ENCODE data around the gene EGFR.

The EGFR gene

DNA sequence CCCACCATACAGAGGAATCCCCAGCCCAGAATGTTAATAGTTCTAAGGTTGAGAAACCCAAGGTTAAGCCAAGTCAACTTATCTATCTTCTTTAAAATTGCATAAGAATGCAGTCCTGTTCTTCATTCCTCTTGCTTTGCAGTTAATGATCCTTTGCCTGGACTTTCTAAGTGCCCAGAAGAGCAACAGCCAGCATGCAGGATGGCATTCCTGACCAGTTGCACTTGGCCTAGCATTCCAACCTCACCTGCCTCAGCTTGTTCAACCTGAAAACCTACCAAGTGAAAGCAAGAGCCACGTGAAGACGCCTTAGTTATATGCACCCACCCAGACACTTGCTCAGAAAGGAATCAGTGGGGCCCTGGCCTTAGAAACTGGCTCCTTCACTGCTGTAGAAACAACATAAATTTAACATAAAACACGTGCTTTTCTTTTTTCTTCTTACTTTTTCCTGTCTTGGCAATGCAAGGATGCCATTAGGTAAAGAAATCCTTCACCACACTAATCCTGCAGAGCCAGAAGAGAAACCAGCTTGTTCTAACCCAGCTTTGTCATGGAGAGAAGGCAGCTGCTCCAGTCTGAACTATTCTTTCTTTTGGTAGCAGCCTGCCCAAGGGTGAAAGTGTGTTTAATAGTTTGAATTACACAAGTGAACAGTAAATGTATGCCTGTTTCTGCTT is 25.0 kb downstream of the EGFR start:
- no peak for DNase-seq

DNA sequence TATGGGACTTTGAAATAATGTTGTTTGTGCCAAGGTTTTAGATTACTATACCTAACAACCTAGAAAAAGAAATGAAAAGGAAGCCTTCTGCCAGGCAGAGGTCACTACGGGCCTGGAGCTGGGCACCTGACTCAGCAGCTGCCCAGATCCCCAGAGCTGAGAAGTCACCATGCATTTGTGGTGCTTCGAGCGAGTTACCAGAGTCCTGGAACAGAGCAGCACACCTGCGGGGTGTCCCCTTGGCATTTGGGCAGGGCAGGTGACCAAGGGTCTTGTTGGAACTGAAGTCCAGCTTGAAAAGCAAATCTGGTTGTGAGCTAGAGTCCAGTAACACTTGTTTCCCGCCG is 25.5 kb downstream of the EGFR start:
- DNase-seq = no peak

DNA sequence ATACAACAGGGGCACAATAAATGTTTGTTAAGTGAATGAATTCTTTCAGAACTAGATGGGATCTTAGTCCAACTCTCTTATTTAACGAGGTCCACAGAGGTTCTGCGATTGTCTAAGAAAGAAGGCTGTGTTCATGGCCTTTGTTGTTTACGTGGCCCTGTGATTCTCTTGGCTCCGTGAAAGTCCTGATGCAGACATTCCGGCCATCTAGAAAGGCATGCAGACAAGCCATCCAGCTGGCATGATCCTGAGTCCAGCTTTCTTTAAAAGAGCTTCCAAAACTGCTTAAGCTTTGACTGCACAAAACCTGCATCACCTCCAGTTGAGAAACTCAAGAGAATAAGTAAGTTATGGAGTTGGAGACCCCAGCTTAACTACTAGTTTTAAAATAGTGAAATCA is 26.0 kb downstream of the EGFR start:
- no peak for DNase-seq

- DNase-seq = no peak
Measured at GRCh38 chr7:55046582-55047342, 27.9 kb downstream of the EGFR start.

DNA sequence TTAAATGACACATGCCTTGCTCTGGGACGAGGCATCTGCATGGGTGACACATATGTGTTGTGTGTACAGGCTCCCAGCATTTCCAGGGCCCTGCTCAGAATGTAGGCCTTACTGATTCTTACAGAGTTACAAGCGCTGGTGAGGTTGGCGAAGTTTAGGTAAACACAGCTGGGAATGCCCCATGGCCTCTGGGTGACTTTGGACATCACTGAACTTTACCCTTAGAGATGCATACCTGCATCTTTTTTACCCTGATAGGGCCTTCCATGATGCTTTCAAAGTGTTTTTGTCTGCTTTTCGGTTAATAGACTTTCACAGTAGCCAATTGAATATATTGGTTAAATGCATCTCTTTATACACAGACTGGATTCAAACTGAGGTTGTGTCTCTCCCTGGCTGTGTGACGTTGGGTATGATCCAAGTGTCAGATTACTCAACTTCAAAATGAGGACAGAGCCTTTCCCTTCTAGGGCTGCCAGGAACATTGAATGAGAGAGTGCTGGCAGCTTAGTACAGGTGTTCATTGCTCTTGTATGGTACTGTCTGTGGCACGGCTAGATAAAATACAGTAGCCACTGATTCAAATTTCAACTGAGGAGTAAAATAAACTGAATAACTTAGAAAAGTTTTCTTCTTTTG is 29.5 kb downstream of the EGFR start:
- no peak for DNase-seq

GRCh38 chr7:55050281-55050680 is 31.5 kb downstream of the EGFR start:
- DNase-seq = no peak

DNA sequence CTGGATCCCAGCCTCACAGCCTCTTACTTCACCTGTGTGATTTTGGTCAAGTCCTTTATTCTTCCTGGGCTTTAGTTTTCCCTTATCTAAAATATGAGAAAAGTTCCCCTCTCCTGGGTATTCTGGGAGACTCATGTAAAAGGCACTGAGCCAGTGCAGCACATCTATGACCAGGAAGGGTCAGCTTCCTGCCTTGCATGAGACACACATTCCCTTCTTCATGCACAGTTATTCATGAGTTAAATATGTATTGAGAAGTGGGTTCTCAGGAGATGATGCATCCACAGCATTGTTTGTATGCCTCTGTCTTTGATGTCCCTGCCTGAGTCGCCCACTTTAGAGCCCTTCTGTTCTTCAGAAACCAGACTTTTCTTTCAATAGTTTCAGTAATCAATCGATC is 33.3 kb downstream of the EGFR start:
- no peak for DNase-seq

- no peak for DNase-seq
Measured at GRCh38 chr7:55052741-55053427, 34.1 kb downstream of the EGFR start.

GRCh38 chr7:55053651-55054571 is 35.1 kb downstream of the EGFR start:
- no peak for DNase-seq

GRCh38 chr7:55054758-55055157 is 35.9 kb downstream of the EGFR start:
- DNase-seq = no peak

- DNase-seq = no peak
Measured at GRCh38 chr7:55055479-55055878, 36.7 kb downstream of the EGFR start.

DNA sequence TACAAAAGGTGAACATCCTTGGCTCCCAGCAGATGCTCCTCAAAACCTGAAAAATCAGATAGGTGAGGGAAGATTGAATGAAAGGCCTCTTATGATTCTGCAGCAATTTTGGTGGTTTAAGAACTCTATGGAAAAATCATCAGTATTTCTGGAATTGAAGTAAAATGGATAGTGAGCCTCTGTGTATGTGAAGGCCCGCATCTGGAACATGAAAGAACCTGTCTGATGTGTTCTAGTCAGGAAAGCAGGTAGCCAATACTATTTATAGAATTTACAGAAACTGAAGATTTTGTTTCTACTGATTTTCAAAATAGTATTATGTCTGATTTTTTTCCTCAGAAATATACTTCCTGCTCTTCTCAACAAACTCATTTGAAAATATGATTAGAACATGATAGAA is 37.3 kb downstream of the EGFR start:
- DNase-seq = no peak

DNA sequence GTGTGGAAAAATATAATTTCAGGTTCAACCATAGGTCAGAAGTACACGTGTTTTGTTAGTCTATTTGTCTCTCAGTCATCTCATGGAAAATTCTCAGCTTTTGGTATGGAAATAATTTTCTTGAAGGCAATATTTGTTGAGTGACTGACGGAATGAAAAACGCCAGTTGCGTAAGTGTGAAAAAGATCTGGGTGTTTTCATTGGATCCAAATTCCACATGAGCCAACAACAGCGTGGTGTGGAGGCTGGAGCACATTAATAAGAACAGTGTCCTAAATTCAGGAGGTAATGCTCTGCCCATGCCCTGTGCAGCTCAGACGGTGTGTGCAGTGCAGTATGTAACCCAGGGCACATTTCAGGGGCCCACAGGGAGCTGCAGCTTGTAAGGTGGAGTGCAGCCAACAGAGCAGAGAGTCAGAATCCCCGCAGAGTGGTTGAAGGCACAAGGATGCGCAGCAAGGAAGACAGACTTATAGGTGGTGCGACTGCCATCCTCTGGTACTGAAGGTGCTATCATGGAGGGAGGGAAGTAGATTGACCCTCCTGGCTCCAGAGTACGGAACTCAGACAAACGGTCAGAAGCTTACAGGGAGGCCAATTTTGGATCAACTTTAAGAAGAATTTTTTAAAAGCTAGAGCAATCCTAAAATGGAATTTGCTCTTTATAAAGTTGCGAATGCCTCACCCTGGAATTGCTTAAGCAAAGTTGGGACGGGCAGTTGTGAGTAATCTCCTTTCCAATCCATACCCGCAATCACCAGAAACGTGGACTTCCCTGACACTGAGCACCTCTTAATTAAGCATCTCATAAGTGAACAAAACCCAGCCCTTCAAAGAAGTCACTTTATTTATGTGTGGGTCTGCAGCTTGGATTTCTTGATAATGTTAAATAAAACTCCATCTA is 38.0 kb downstream of the EGFR start:
- DNase-seq = no peak

- DNase-seq = no peak
Measured at GRCh38 chr7:55058314-55058713, 39.5 kb downstream of the EGFR start.

GRCh38 chr7:55059021-55059420 is 40.2 kb downstream of the EGFR start:
- no peak for DNase-seq

DNA sequence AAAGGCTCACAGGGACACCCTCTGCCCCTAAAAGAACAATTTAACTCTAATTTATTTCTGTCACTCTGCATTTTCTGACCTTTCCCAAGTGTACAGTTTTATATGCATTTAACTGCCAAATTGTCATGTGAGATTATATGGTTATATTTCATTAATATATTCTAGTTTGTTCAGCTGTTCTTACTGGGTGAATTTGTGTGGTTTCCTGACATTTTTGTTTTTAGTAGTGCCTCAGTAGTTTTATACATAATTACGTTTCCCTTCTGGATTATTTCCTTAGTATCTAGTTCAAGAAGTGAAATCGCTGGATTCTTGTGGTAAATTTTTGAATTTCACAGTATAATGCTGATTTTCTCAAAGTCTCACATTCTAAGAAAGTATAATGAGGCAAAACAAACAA is 41.3 kb downstream of the EGFR start:
- DNase-seq = no peak

GRCh38 chr7:55060636-55061022 is 41.8 kb downstream of the EGFR start:
- DNase-seq = no peak

GRCh38 chr7:55061726-55062499 is 43.1 kb downstream of the EGFR start:
- no peak for DNase-seq

GRCh38 chr7:55063061-55063460 is 44.2 kb downstream of the EGFR start:
- DNase-seq = no peak

GRCh38 chr7:55063633-55064032 is 44.8 kb downstream of the EGFR start:
- DNase-seq = no peak

DNA sequence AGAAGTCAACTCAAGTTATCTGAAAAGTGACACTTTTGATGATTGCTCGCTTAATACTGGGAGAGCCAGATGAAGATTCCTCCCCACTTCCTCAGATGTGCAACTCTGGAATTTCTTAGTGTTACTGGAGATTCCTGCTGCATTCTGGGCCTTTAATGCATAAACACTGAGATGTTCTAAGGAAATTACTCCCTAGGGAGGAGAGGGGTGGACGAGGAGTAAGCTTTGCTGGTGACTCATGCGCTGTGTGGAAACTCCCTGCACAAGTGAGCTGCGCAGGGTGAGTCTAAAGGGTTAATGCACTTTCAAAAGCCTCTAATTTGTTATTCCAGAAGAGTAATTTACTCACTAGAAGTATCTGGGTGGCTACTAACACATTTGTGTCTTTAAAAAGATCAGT is 46.3 kb downstream of the EGFR start:
- no peak for DNase-seq
